Prostate gland (tissue), 2 donors: ENCODE measurements around the gene PIGQ.

ENCODE experiments used
- POLR2A ChIP-seq: fragments of 450-650 bp; IDR thresholded peaks from one replicate; pipeline ENCODE4 v1.6.1; 2016; ENCODE audit warnings: antibody characterized with exemption, mild to moderate bottlenecking
- POLR2AphosphoS5 ChIP-seq: sonication (generic); formaldehyde crosslinking; IDR thresholded peaks from one replicate; pipeline ENCODE4 v1.6.1; 2017; ENCODE audit warnings: antibody characterized with exemption
- TF ChIP-seq, protein P1 (sequence below), 4 experiments: fragments of 200-600 bp in 2 of 4; fragments of 450-650 bp in 2 of 4; sonication (generic) in 2 of 4; IDR thresholded peaks; 1 replicate in 3 of 4; 2 replicates in 1 of 4; pipeline ENCODE4 v1.5.1; 2016 to 2019; ENCODE audit warnings: antibody characterized with exemption in 4 of 4, mild to moderate bottlenecking in 2 of 4, moderate library complexity in 2 of 4

DNA sequence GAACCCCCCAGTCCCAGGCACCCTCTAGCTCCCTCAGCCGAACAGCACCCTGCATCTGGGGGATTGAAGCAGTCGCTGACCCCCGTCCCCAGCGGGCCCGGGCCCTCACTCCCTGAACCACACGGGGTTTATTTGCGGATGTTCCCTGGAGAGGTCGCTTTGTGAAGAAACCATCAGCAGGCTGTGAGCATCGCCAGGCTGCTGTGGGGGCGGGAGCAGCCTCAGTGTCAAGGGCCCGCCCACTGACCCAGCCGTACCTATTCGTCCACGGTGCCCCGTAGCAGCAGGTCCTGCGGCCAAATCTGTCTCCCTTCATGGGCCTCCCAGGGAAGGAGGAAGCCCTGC lies 13.7 kb downstream of the PIGQ start:
- TF ChIP-seq POLR2AphosphoS5 (no peak), POLR2A (no peak)
- TF ChIP-seq, protein P1, sequence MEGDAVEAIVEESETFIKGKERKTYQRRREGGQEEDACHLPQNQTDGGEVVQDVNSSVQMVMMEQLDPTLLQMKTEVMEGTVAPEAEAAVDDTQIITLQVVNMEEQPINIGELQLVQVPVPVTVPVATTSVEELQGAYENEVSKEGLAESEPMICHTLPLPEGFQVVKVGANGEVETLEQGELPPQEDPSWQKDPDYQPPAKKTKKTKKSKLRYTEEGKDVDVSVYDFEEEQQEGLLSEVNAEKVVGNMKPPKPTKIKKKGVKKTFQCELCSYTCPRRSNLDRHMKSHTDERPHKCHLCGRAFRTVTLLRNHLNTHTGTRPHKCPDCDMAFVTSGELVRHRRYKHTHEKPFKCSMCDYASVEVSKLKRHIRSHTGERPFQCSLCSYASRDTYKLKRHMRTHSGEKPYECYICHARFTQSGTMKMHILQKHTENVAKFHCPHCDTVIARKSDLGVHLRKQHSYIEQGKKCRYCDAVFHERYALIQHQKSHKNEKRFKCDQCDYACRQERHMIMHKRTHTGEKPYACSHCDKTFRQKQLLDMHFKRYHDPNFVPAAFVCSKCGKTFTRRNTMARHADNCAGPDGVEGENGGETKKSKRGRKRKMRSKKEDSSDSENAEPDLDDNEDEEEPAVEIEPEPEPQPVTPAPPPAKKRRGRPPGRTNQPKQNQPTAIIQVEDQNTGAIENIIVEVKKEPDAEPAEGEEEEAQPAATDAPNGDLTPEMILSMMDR (IDR thresholded peaks at IDR 0.05) = no peak
